K562 (cell line): ENCODE measurements around the gene ADORA3. TPM values are rescaled to one million over a fixed set of nuclear protein-coding genes. Genes with fewer than 3 reads are reported as not detected.

Experiments
- DMBX1 ChIP-seq: fragments of 250-450 bp; sonication (Bioruptor Pico); IDR thresholded peaks from 2 replicates; pipeline ENCODE4 v1.8.0; 2022; ENCODE audit warnings: inconsistent platforms, mild to moderate bottlenecking, moderate library complexity, borderline replicate concordance
- ESRRB ChIP-seq: fragments of 250-450 bp; sonication (Bioruptor Pico); IDR thresholded peaks from 2 replicates; pipeline ENCODE4 v1.5.0; 2020; ENCODE audit warnings: mild to moderate bottlenecking, moderate library complexity, borderline replicate concordance
- ETS1 ChIP-seq: conservative IDR thresholded peaks from 2 replicates; pipeline ENCODE4 v1.6.1; 2011; ENCODE audit warnings: low read depth, mild to moderate bottlenecking, low read length; ENCODE audit not compliant: control insufficient read depth
- FOXP1 ChIP-seq: sonication (generic); formaldehyde crosslinking; IDR thresholded peaks from 2 replicates; pipeline ENCODE4 v1.8.0; 2022; ENCODE audit warnings: mild to moderate bottlenecking, missing genetic modification reagents
- GABPB2 ChIP-seq: fragments of 250-450 bp; sonication (Bioruptor Pico); conservative IDR thresholded peaks from 2 replicates; pipeline ENCODE4 v1.5.1; 2021; ENCODE audit warnings: mild to moderate bottlenecking
- GTF3C2 ChIP-seq: IDR thresholded peaks from 3 replicates; pipeline ENCODE4 v1.6.1; 2011; ENCODE audit warnings: borderline replicate concordance, mild to moderate bottlenecking, moderate library complexity; ENCODE audit not compliant: insufficient read length; ENCODE audit errors: extremely low read depth
- KLF13 ChIP-seq: fragments of 450-650 bp; IDR thresholded peaks from 2 replicates; pipeline ENCODE4 v1.6.1; 2016; ENCODE audit warnings: missing genetic modification characterization, low read depth, mild to moderate bottlenecking, missing compliant biosample characterization, moderate library complexity, borderline replicate concordance
- NBN ChIP-seq: fragments of 450-650 bp; IDR thresholded peaks from 2 replicates; pipeline ENCODE4 v1.6.1; 2016; ENCODE audit warnings: low read depth, mild to moderate bottlenecking
- NR3C1 ChIP-seq: sonication (generic); formaldehyde crosslinking; IDR thresholded peaks from 2 replicates; pipeline ENCODE4 v1.8.1; 2022; ENCODE audit warnings: missing genetic modification reagents
- POLR3A ChIP-seq: IDR thresholded peaks from 2 replicates; pipeline ENCODE4 v1.6.1; 2011; ENCODE audit warnings: borderline replicate concordance, mild to moderate bottlenecking, moderate library complexity; ENCODE audit not compliant: insufficient read length, insufficient read depth; ENCODE audit errors: extremely low read depth
- SPI1 ChIP-seq: IDR thresholded peaks from 2 replicates; pipeline ENCODE4 v1.6.1; 2011; ENCODE audit warnings: low read depth, low read length, control low read depth, borderline replicate concordance
- YY1 ChIP-seq, 3 experiments: IDR thresholded peaks; 2 replicates each; pipeline ENCODE4 v1.6.1; 2011; ENCODE audit warnings: low read length in 2 of 3, mild to moderate bottlenecking in 2 of 3, moderate library complexity in 2 of 3, borderline replicate concordance in 1 of 3, control low read depth in 1 of 3, low read depth in 1 of 3; ENCODE audit not compliant: insufficient read depth in 3 of 3, insufficient replicate concordance in 2 of 3, control insufficient read depth in 1 of 3, insufficient read length in 1 of 3; ENCODE audit errors: extremely low read depth in 1 of 3
- ZBTB49 ChIP-seq: sonication (generic); formaldehyde crosslinking; IDR thresholded peaks from 2 replicates; pipeline ENCODE4 v1.8.0; 2022; ENCODE audit warnings: missing genetic modification reagents, mild to moderate bottlenecking, borderline replicate concordance
- ZNF175 ChIP-seq: fragments of 200-800 bp; sonication (Bioruptor generic); IDR thresholded peaks from 2 replicates; pipeline ENCODE4 v1.6.1; 2016; ENCODE audit warnings: low read depth, mild to moderate bottlenecking, missing genetic modification characterization, missing compliant biosample characterization
- ZNF511 ChIP-seq: sonication (generic); formaldehyde crosslinking; IDR thresholded peaks from 2 replicates; pipeline ENCODE4 v1.8.0; 2022; ENCODE audit warnings: mild to moderate bottlenecking, missing genetic modification reagents
- ZNF583 ChIP-seq: fragments of 250-450 bp; sonication (Bioruptor Pico); IDR thresholded peaks from 2 replicates; pipeline ENCODE4 v1.4.0; 2020
- ZNF740 ChIP-seq, 3 experiments: fragments of 200-800 bp in 1 of 3; sonication (Bioruptor generic) in 1 of 3; sonication (generic) in 1 of 3; formaldehyde crosslinking in 1 of 3; IDR thresholded peaks; 2 replicates each; pipeline versions ENCODE4 v1.6.1 to v1.8.0; 2016 to 2022; ENCODE audit warnings: mild to moderate bottlenecking in 2 of 3, missing compliant biosample characterization in 2 of 3, missing genetic modification characterization in 2 of 3, missing genetic modification reagents in 1 of 3
- polyA plus RNA-seq, 8 experiments: library from polyadenylated mRNA; depleted of rRNA in 4 of 8; stranded (reverse) in 5 of 8; unstranded in 3 of 8; fragments of >200 nt; fragmentation: Nextera tagmentation in 2 of 8; fragmentation: Illumina TruSeq in 1 of 8; extraction: Ambion mirVana in 2 of 8; extraction: Trizol in 1 of 8; gene quantifications; 2 replicates each; pipeline versions ENCODE4 v1.2.1 to v1.2.3, GENCODE V29; 2011 to 2014; ENCODE audit warnings: inconsistent platforms in 1 of 8, missing spikeins in 1 of 8
- total RNA-seq, 7 experiments: library from RNA; depleted of rRNA in 6 of 7; stranded (reverse); fragments of >200 nt in 6 of 7; fragmentation: Illumina TruSeq in 2 of 7; extraction: Trizol in 2 of 7; gene quantifications; 2 replicates each; pipeline versions ENCODE4 v1.2.1 to v1.2.3, GENCODE V29; 2011 to 2021; ENCODE audit warnings: low replicate concordance in 1 of 7

ADORA3 gene
- total and polyA plus RNA-seq, 9 of the 15 experiments (the other 6 are each of a cell fraction or from before 2014, with no cell fraction given), result 0.09 to 0.35 (median 0.16) TPM; not detected in 3

GRCh38 chr1:111463029-111463683 is 40.3 kb downstream of the ADORA3 start (continued):
- no peak for TF ChIP-seq GTF3C2
- TF ChIP-seq FOXP1, result no peak
- no peak for TF ChIP-seq ZNF175
- TF ChIP-seq KLF13, result no peak
- peak in 1 of 3 experiments; percentile 62 for TF ChIP-seq YY1 (IDR thresholded peaks at IDR 0.05; ENCODE audit: borderline replicate concordance in 1 of 3, control insufficient read depth in 1 of 3, extremely low read depth in 1 of 3, insufficient read depth in 3 of 3, insufficient read length in 1 of 3, insufficient replicate concordance in 2 of 3, low read depth in 1 of 3, low read length in 2 of 3)
- TF ChIP-seq ESRRB (CRISPR knock-in tag), result no peak
- no peak for TF ChIP-seq SPI1
- no peak for TF ChIP-seq ZBTB49 (CRISPR knock-in tag)
- TF ChIP-seq GABPB2 (CRISPR knock-in tag), result no peak
- no peak for TF ChIP-seq ZNF740 (CRISPR knock-in tag; IDR thresholded peaks at IDR 0.05)
- no peak for TF ChIP-seq ZNF740 (tag; IDR thresholded peaks at IDR 0.05)
- TF ChIP-seq NR3C1, result no peak
- no peak for TF ChIP-seq DMBX1 (CRISPR knock-in tag)
- no peak for TF ChIP-seq ZNF583
- TF ChIP-seq ETS1, result no peak
- TF ChIP-seq NBN, result no peak
- TF ChIP-seq POLR3A, result no peak
- TF ChIP-seq ZNF511, result no peak
